ENCODE data around the gene LCN12.

GRCh38 chr9:136977649-136978072 lies 25.6 kb downstream of the LCN12 start:
- peak in 1 of 2 donors; percentile 49 for TF ChIP-seq POLR2AphosphoS5 (IDR thresholded peaks at IDR 0.05; ENCODE audit: insufficient read depth in 1 of 2, low read depth in 1 of 2)
- TF ChIP-seq CTCF (IDR thresholded peaks at IDR 0.05): no peak

All from vagina (tissue), 2 donors.